ENCODE results near the gene PINK1.

- TF ChIP-seq POLR2AphosphoS5 (IDR thresholded peaks at IDR 0.05; ENCODE audit: low read depth, low read length) (no peak), REST (IDR thresholded peaks at IDR 0.05; ENCODE audit: low read depth, low read length) (no peak), CTCF (IDR thresholded peaks at IDR 0.05) (no peak), MAX (IDR thresholded peaks at IDR 0.05; ENCODE audit: low read depth) (no peak), CHD2 (IDR thresholded peaks at IDR 0.05; ENCODE audit: low read length, partially characterized antibody) (no peak), RXRA (IDR thresholded peaks at IDR 0.05; ENCODE audit: borderline replicate concordance, low read depth) (no peak), USF2 (IDR thresholded peaks at IDR 0.05; ENCODE audit: borderline replicate concordance, low read depth, low read length) (no peak), YY1 (IDR thresholded peaks at IDR 0.05; ENCODE audit: low read depth) (no peak)
These were observed 25.1 kb downstream of the PINK1 start for GRCh38 chr1:20658166-20658915.
